Measurements from ENCODE around the gene APOD.
A peak's percentile ranks its signal among the peaks of the same experiment; 100 is the strongest.
"Not testable (repeated sequence)": the region's sequence is repeated elsewhere in the genome, so short reads cannot be mapped to it uniquely, and the experiment has no call there.

The APOD gene

GRCh38 chr3:195583831-195584542, at the start of gene APOD:
APOD (minus strand) TSS chr3:195583940; CDS start chr3:195579461, 4,479 bp downstream.
- DNase-seq, result peak; percentile 67

- DNase-seq, result not testable (repeated sequence)
These were observed 49.6 kb upstream of the APOD start for GRCh38 chr3:195633351-195633750.

GRCh38 chr3:195632501-195633185, 48.9 kb upstream of the APOD start:
- not testable (repeated sequence) for DNase-seq

- not testable (repeated sequence) for DNase-seq
These were observed 48.3 kb upstream of the APOD start for GRCh38 chr3:195632046-195632445.

- DNase-seq, result not testable (repeated sequence)
These were observed 47.3 kb upstream of the APOD start for GRCh38 chr3:195630938-195631495.

- DNase-seq, result not testable (repeated sequence)
These were observed 46.6 kb upstream of the APOD start for GRCh38 chr3:195630086-195630917.

GRCh38 chr3:195629682-195630081, 45.9 kb upstream of the APOD start:
- DNase-seq, result not testable (repeated sequence)

GRCh38 chr3:195628386-195628920, 44.7 kb upstream of the APOD start:
- DNase-seq, result not testable (repeated sequence)

- not testable (repeated sequence) for DNase-seq
These were observed 44.0 kb upstream of the APOD start for GRCh38 chr3:195627515-195628385.

- not testable (repeated sequence) for DNase-seq
These were observed 41.1 kb upstream of the APOD start for GRCh38 chr3:195624603-195625560.

- DNase-seq, result not testable (repeated sequence)
These were observed 40.4 kb upstream of the APOD start for GRCh38 chr3:195624171-195624570.

GRCh38 chr3:195623217-195623965, 39.7 kb upstream of the APOD start:
- not testable (repeated sequence) for DNase-seq

GRCh38 chr3:195622523-195623170, 38.9 kb upstream of the APOD start:
- not testable (repeated sequence) for DNase-seq

GRCh38 chr3:195622012-195622411, 38.3 kb upstream of the APOD start:
- DNase-seq, result not testable (repeated sequence)

GRCh38 chr3:195621095-195621494, 37.4 kb upstream of the APOD start:
- DNase-seq, result not testable (repeated sequence)

- DNase-seq, result not testable (repeated sequence)
These were observed 36.7 kb upstream of the APOD start for GRCh38 chr3:195620476-195620875.

- DNase-seq, result not testable (repeated sequence)
These were observed 36.0 kb upstream of the APOD start for GRCh38 chr3:195619591-195620369.
